SU-DHL-6 (cell line): Measurements from ENCODE around the gene VCX.
"Not testable (repeated sequence)": the region's sequence is repeated elsewhere in the genome, so short reads cannot be mapped to it uniquely, and the experiment has no call there.

ENCODE experiments used
- H2AFZ ChIP-seq: fragments of 200-600 bp; sonication (generic); 2 replicates; pipeline ENCODE4 v1.6.1; 2014; ENCODE audit warnings: low read depth, mild to moderate bottlenecking, moderate library complexity, mixed read lengths, antibody characterized with exemption, low read length; ENCODE audit not compliant: severe bottlenecking
- H3F3A ChIP-seq: fragments of 200-600 bp; shearing (Covaris generic); 2 replicates; pipeline ENCODE4 v1.6.0; 2016; ENCODE audit warnings: antibody characterized with exemption, mild to moderate bottlenecking; ENCODE audit not compliant: insufficient read depth
- H3K27ac ChIP-seq: fragments of 200-600 bp; sonication (generic); 2 replicates; pipeline ENCODE4 v1.5.1; 2016; ENCODE audit warnings: low read depth, mild to moderate bottlenecking, low read length, moderate library complexity, mixed read lengths
- H3K27me3 ChIP-seq: fragments of 200-600 bp; sonication (generic), shearing (Covaris generic); 2 replicates; pipeline ENCODE4 v1.6.0; 2014; ENCODE audit warnings: mild to moderate bottlenecking, low read length
- H3K36me3 ChIP-seq: fragments of 200-600 bp; sonication (generic); 2 replicates; pipeline ENCODE4 v1.6.1; 2014; ENCODE audit warnings: mild to moderate bottlenecking, low read length, mixed read lengths
- H3K4me2 ChIP-seq: fragments of 300-600, 200-600 bp; shearing (Covaris generic), sonication (generic); 2 replicates; pipeline ENCODE4 v1.6.0; 2014; ENCODE audit warnings: low read length, low read depth, mild to moderate bottlenecking; ENCODE audit not compliant: poor library complexity, severe bottlenecking
- H3K4me3 ChIP-seq: fragments of 200-600 bp; sonication (generic); 2 replicates; pipeline ENCODE4 v1.5.1; 2014; ENCODE audit warnings: antibody characterized with exemption, low read length, mild to moderate bottlenecking, mixed read lengths; ENCODE audit not compliant: insufficient read depth, poor library complexity, severe bottlenecking
- H3K79me2 ChIP-seq: fragments of 200-600 bp; sonication (generic); 2 replicates; pipeline ENCODE4 v1.6.1; 2014; ENCODE audit warnings: mild to moderate bottlenecking, low read length, moderate library complexity; ENCODE audit not compliant: insufficient read depth
- H3K9ac ChIP-seq: fragments of 200-600 bp; sonication (generic); 2 replicates; pipeline ENCODE4 v1.7.0; 2014; ENCODE audit warnings: mild to moderate bottlenecking, low read length
- H3K9me2 ChIP-seq: fragments of 200-600 bp; sonication (generic); replicated peaks from 2 replicates; pipeline ENCODE4 v1.6.1; 2014; ENCODE audit warnings: low read length; ENCODE audit not compliant: insufficient read depth
- H3K9me3 ChIP-seq: fragments of 200-600 bp; sonication (generic); 2 replicates; pipeline ENCODE4 v1.6.1; 2014; ENCODE audit warnings: low read length, mixed read lengths; ENCODE audit not compliant: insufficient read depth
- H4K20me1 ChIP-seq: fragments of 200-600 bp; sonication (generic); 2 replicates; pipeline ENCODE4 v1.6.1; 2014; ENCODE audit warnings: low read depth, mild to moderate bottlenecking, antibody characterized with exemption, low read length, moderate library complexity, mixed read lengths
- CTCF ChIP-seq: fragments of 200-600 bp; sonication (generic); IDR thresholded peaks from one replicate; pipeline ENCODE4 v1.5.1; 2017; ENCODE audit warnings: antibody characterized with exemption, mild to moderate bottlenecking, low read length, moderate library complexity; ENCODE audit not compliant: insufficient read depth, poor library complexity, severe bottlenecking
- EZH2phosphoT487 ChIP-seq: fragments of 200-600 bp; sonication (generic), shearing (Covaris generic); conservative IDR thresholded peaks from 2 replicates; pipeline ENCODE4 v1.6.1; 2018; ENCODE audit warnings: mild to moderate bottlenecking, antibody characterized with exemption, low read length, moderate library complexity, mixed read lengths

Gene VCX

GRCh38 chrX:7842871-7843270, at the start of gene VCX:
Gene VCX, plus strand, starts transcription at chrX:7843171. Its CDS starts 33 bp downstream, at chrX:7843204.
- H3K9me2 ChIP-seq, H3K79me2 ChIP-seq, H3K27me3 ChIP-seq, H3K4me2 ChIP-seq, H3K27ac ChIP-seq, H3F3A ChIP-seq, H3K36me3 ChIP-seq, H3K4me3 ChIP-seq, H2AFZ ChIP-seq, H3K9ac ChIP-seq, H4K20me1 ChIP-seq, H3K9me3 ChIP-seq: not testable (repeated sequence)

GRCh38 chrX:7798327-7798726, 44.6 kb upstream of the VCX start:
- Histone ChIP-seq H3K79me2 (no peaks in the 10 kb centered on the region), H3K4me2 (no peak overlapping the region), H3K4me3 (no peak overlapping the region), H3K27me3 (no peaks in the 10 kb centered on the region), H3F3A (no peaks in the 10 kb centered on the region), H3K9ac (no peak overlapping the region), H3K27ac (no peak overlapping the region), H4K20me1 (no peaks in the 10 kb centered on the region), H2AFZ (no peak overlapping the region), H3K9me3 (no peaks in the 10 kb centered on the region), H3K36me3 (no peaks in the 10 kb centered on the region), H3K9me2 (no peaks in the 10 kb centered on the region)
- no peak for TF ChIP-seq EZH2phosphoT487

GRCh38 chrX:7801711-7802110, 41.3 kb upstream of the VCX start:
- no peak overlapping the region for H2AFZ ChIP-seq
- no peak overlapping the region for H3K4me3 ChIP-seq
- H3K4me2 ChIP-seq, result no peak overlapping the region
- H3K9me3 ChIP-seq, result no peaks in the 10 kb centered on the region
- H3K36me3 ChIP-seq, result no peaks in the 10 kb centered on the region
- no peaks in the 10 kb centered on the region for H4K20me1 ChIP-seq
- no peaks in the 10 kb centered on the region for H3K79me2 ChIP-seq
- no peaks in the 10 kb centered on the region for H3K9me2 ChIP-seq
- no peaks in the 10 kb centered on the region for H3K27me3 ChIP-seq
- TF ChIP-seq CTCF (no peak), EZH2phosphoT487 (no peak)
- no peak overlapping the region for H3K9ac ChIP-seq
- H3F3A ChIP-seq, result no peaks in the 10 kb centered on the region
- no peak overlapping the region for H3K27ac ChIP-seq

GRCh38 chrX:7815166-7815805, 27.7 kb upstream of the VCX start:
- Histone ChIP-seq H3K9me2 (no peaks in the 10 kb centered on the region), H3K79me2 (no peaks in the 10 kb centered on the region), H2AFZ (no peak overlapping the region), H3K9ac (no peak overlapping the region), H3K27ac (no peak overlapping the region), H3K36me3 (no peaks in the 10 kb centered on the region), H3K9me3 (no peaks in the 10 kb centered on the region), H3K4me2 (no peak overlapping the region), H3K27me3 (no peaks in the 10 kb centered on the region), H3F3A (no peaks in the 10 kb centered on the region), H3K4me3 (no peak overlapping the region), H4K20me1 (no peaks in the 10 kb centered on the region)
- TF ChIP-seq CTCF (no peak), EZH2phosphoT487 (no peak)
